ENCODE measurements around the gene PCDHGC5. TPM values are rescaled to one million over a fixed set of nuclear protein-coding genes. Genes with fewer than 3 reads are reported as not detected.

Gene PCDHGC5
- total RNA-seq, 3 donors from 2014 or later = 2.1 to 3.5 (median 3.3) TPM

GRCh38 chr5:141506381-141507155 is 17.7 kb downstream of the PCDHGC5 start:
- H3K27ac ChIP-seq = peak overlapping the region; percentile 87 to 96
- peaks cover 5 to 15% of the 10 kb centered on the region in 2 donors for H3K4me1 ChIP-seq
- H3K36me3 ChIP-seq = no peaks in the 10 kb centered on the region
- H3K27me3 ChIP-seq = no peaks in the 10 kb centered on the region
- intact Hi-C loops (cut with DNase I; ENCODE audit: low total_unique reads) = no loop called here
- H3K4me3 ChIP-seq = no peak overlapping the region
- H3K9me3 ChIP-seq = no peaks in the 10 kb centered on the region
- no peak for DNase-seq (ENCODE audit: low spot score in 2 of 2)
- TF ChIP-seq POLR2AphosphoS5 (IDR thresholded peaks at IDR 0.05) (no peak), POLR2A (IDR thresholded peaks at IDR 0.05) (no peak)
- TF ChIP-seq, protein P1, sequence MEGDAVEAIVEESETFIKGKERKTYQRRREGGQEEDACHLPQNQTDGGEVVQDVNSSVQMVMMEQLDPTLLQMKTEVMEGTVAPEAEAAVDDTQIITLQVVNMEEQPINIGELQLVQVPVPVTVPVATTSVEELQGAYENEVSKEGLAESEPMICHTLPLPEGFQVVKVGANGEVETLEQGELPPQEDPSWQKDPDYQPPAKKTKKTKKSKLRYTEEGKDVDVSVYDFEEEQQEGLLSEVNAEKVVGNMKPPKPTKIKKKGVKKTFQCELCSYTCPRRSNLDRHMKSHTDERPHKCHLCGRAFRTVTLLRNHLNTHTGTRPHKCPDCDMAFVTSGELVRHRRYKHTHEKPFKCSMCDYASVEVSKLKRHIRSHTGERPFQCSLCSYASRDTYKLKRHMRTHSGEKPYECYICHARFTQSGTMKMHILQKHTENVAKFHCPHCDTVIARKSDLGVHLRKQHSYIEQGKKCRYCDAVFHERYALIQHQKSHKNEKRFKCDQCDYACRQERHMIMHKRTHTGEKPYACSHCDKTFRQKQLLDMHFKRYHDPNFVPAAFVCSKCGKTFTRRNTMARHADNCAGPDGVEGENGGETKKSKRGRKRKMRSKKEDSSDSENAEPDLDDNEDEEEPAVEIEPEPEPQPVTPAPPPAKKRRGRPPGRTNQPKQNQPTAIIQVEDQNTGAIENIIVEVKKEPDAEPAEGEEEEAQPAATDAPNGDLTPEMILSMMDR (IDR thresholded peaks at IDR 0.05) = no peak

- TF ChIP-seq, protein P1 (IDR thresholded peaks at IDR 0.05) = no peak
- TF ChIP-seq POLR2AphosphoS5 (IDR thresholded peaks at IDR 0.05) = no peak
- TF ChIP-seq POLR2A (IDR thresholded peaks at IDR 0.05) = no peak
- Histone ChIP-seq H3K27me3 (no peaks in the 10 kb centered on the region), H3K27ac (peak overlapping the region; percentile 87 to 96), H3K4me1 (peaks cover 5 to 15% of the 10 kb centered on the region in 2 donors), H3K36me3 (no peaks in the 10 kb centered on the region), H3K9me3 (no peaks in the 10 kb centered on the region), H3K4me3 (peak overlapping the region in 2 of 3 donors; percentile 39 to 63)
- DNase-seq (ENCODE audit: low spot score in 2 of 2) = no peak
- intact Hi-C loops (cut with DNase I; ENCODE audit: low total_unique reads) = no loop called here
Measured at GRCh38 chr5:141507387-141508091, 18.7 kb downstream of the PCDHGC5 start.

GRCh38 chr5:141508440-141508797 is 19.5 kb downstream of the PCDHGC5 start:
- intact Hi-C loops (cut with DNase I; ENCODE audit: low total_unique reads) = no loop called here
- H3K4me1 ChIP-seq = peaks cover 5 to 15% of the 10 kb centered on the region in 2 donors

DNA sequence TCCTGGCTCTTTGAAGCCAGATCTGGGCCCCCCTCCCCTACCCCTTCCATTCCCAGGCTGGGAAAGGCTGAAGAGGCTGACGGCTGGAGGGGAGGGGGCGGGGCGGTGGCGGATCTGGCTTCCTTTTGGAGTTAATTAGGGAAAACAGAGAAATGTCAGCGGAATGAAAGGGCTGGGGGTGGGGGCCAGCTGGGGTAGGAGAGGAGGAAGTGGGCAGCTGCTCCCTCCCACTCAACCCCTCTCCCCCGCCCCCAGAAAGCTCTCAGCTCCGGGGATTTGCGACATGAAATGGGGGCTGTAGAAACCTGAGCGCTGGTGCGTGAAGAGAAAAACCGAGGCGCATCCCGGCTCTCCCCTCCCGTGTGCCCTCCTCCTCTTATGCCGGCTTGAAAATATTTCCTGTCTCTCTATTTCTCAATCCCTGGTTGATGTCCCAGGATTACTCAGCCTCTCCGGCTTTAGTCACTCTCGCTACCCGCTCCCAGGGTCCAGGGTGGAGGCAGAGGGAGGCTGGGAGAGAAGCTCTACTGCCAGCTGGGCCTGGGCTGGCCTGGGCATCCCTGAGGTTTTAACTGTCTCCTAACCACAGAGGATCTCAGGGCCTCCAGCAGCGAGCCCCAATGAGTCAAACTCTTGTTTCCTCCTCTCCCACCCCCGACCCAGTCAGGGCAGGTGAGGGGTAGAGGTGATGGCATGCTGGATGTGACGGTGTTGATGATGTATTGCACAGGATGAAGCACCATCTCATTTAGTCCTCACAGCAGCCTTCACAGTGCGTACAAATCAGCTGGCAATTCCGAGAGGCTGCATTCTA is 20.1 kb downstream of the PCDHGC5 start:
- Histone ChIP-seq H3K27ac (peak overlapping the region; percentile 87 to 96), H3K4me3 (peak overlapping the region; percentile 39 to 63 (median 41)), H3K36me3 (no peaks in the 10 kb centered on the region), H3K27me3 (no peaks in the 10 kb centered on the region), H3K4me1 (peaks cover 5 to 15% of the 10 kb centered on the region in 2 donors), H3K9me3 (no peaks in the 10 kb centered on the region)
- peak in 1 of 2 donors; percentile 49 for DNase-seq (ENCODE audit: low spot score in 2 of 2)
- intact Hi-C loops (cut with DNase I; ENCODE audit: low total_unique reads) = no loop called here
- TF ChIP-seq, protein P1 (IDR thresholded peaks at IDR 0.05) = no peak
- peak; percentile 17 for TF ChIP-seq POLR2A (IDR thresholded peaks at IDR 0.05)
- TF ChIP-seq POLR2AphosphoS5 (IDR thresholded peaks at IDR 0.05) = peak; percentile 26 to 66 (median 43)

More at GRCh38 chr5:141508440-141508797, 19.5 kb downstream of the PCDHGC5 start:
- peak overlapping the region; percentile 39 to 63 (median 41) for H3K4me3 ChIP-seq
- TF ChIP-seq POLR2A (IDR thresholded peaks at IDR 0.05) = no peak
- peak in 1 of 3 donors; percentile 3 for TF ChIP-seq POLR2AphosphoS5 (IDR thresholded peaks at IDR 0.05)
- TF ChIP-seq, protein P1 (IDR thresholded peaks at IDR 0.05) = no peak
- H3K27ac ChIP-seq = peak overlapping the region; percentile 87 to 96
- no peaks in the 10 kb centered on the region for H3K9me3 ChIP-seq
- DNase-seq (ENCODE audit: low spot score in 2 of 2) = no peak
- H3K36me3 ChIP-seq = no peaks in the 10 kb centered on the region
- no peaks in the 10 kb centered on the region for H3K27me3 ChIP-seq

All from breast epithelium (tissue), 4 donors.